ENCODE results near the gene LRTM1.

Gene LRTM1

GRCh38 chr3:54889731-54890130, 38.1 kb downstream of the LRTM1 start:
- DNase-seq = no peak

GRCh38 chr3:54888873-54889272, 39.0 kb downstream of the LRTM1 start:
- no peak for DNase-seq

- no peak for DNase-seq
Measured at GRCh38 chr3:54888162-54888561, 39.7 kb downstream of the LRTM1 start.

- DNase-seq = no peak
Measured at GRCh38 chr3:54882129-54882833, 45.6 kb downstream of the LRTM1 start.

GRCh38 chr3:54878145-54878544, 49.7 kb downstream of the LRTM1 start:
- no peak for DNase-seq

- no peak for DNase-seq
Measured at GRCh38 chr3:54877730-54878129, 50.1 kb downstream of the LRTM1 start.

- DNase-seq = no peak
Measured at GRCh38 chr3:54876694-54877093, 51.2 kb downstream of the LRTM1 start.

GRCh38 chr3:54875596-54876268, 52.1 kb downstream of the LRTM1 start:
- DNase-seq = no peak

GRCh38 chr3:54874816-54875556, 52.9 kb downstream of the LRTM1 start:
- DNase-seq = no peak

- no peak for DNase-seq
Measured at GRCh38 chr3:54873059-54874010, 54.5 kb downstream of the LRTM1 start.

GRCh38 chr3:54871867-54872266, 56.0 kb downstream of the LRTM1 start:
- DNase-seq = no peak

GRCh38 chr3:54870423-54870822, 57.4 kb downstream of the LRTM1 start:
- no peak for DNase-seq
